GM12874 (cell line): Measurements from ENCODE around the gene CCDC32.

ENCODE experiments used
- TF ChIP-seq, protein P1 (sequence below): IDR thresholded peaks from 2 replicates; pipeline ENCODE4 v1.5.1; 2011; ENCODE audit warnings: low read depth, mild to moderate bottlenecking, control low read depth, low read length, moderate library complexity; ENCODE audit not compliant: insufficient read depth

The CCDC32 gene

DNA sequence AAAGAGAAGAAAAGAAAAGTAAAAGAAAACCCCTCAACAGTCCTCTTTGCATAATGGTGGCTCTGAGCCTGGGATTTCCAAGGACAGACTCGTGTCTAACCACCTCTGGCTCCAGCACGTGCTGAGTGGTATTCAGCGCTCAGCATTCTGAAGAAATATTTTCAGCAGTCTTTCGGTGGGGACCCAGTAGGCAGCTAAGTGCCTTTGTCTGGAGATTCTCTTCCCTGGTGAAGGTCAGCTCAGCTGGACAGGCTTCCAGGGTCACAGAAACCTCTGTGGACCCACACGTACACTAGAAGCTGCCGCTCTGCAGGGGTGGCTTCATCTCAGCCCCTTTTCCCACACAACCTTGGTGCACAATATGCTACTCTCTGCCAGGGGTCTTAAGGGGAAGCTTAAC, 36.0 kb downstream of the CCDC32 start:
- TF ChIP-seq, protein P1, sequence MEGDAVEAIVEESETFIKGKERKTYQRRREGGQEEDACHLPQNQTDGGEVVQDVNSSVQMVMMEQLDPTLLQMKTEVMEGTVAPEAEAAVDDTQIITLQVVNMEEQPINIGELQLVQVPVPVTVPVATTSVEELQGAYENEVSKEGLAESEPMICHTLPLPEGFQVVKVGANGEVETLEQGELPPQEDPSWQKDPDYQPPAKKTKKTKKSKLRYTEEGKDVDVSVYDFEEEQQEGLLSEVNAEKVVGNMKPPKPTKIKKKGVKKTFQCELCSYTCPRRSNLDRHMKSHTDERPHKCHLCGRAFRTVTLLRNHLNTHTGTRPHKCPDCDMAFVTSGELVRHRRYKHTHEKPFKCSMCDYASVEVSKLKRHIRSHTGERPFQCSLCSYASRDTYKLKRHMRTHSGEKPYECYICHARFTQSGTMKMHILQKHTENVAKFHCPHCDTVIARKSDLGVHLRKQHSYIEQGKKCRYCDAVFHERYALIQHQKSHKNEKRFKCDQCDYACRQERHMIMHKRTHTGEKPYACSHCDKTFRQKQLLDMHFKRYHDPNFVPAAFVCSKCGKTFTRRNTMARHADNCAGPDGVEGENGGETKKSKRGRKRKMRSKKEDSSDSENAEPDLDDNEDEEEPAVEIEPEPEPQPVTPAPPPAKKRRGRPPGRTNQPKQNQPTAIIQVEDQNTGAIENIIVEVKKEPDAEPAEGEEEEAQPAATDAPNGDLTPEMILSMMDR = no peak

GRCh38 chr15:40525855-40526254, 39.0 kb downstream of the CCDC32 start:
- TF ChIP-seq, protein P1 = no peak

- TF ChIP-seq, protein P1 = no peak
Measured at GRCh38 chr15:40523611-40524010, 41.2 kb downstream of the CCDC32 start.

DNA sequence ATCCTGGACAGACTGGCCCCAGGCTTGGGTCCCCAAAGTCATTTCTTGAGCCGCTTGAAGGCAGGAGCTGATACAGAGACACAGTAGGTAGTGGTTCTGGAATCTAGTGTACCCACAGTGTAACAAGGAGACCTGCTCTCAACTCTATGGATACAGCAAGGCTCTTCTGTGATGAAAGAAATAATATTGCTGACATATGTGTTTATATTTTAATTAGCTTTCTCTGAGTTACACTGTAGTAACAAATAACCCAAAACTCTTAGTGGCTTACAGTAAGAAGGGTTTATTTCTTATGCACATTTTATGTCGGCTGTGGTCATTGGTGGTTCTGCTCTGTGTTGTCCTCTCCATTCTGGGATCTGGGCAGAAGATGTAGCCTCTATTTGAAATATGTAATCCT, 48.5 kb downstream of the CCDC32 start:
- TF ChIP-seq, protein P1 = no peak

DNA sequence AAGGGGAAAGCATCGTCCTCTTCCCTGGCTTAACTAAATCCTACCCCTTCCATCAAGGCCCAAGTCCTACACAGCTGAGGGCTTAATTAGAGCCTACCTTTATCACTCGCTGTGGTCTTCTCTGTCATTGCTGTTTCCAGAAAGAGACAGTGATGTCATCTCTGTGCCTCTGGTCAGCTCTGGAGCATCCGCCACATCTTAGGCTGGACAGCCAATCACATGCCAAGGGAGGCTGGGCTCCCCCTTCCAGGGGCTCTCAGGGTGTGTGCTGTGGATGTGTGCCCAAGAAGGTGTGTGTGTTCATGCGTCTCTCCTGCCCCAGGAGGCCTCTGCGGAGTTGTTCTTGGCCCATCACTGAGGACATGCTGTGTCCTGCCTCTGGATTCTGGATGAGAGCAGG, 51.2 kb downstream of the CCDC32 start:
- TF ChIP-seq, protein P1 = no peak

DNA sequence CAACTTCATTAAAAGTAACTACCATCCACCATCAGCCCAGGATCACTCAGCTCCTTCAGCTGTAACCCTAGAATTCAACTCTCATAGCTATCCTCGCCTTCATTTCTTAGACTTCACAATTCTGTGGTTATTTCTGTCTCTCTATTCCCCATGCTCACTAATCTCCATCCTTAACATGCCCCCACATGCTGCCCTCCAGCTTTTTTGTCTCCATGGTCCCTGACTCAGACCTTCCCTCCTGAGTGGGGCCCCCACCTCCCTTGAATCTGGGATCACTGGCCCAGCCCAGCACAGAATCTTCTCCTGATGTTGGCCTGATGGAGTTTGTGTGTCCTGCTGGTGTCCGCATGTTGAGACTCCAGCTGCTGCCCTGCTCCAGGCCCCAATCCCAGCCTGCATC, 52.4 kb downstream of the CCDC32 start:
- TF ChIP-seq, protein P1 = no peak

DNA sequence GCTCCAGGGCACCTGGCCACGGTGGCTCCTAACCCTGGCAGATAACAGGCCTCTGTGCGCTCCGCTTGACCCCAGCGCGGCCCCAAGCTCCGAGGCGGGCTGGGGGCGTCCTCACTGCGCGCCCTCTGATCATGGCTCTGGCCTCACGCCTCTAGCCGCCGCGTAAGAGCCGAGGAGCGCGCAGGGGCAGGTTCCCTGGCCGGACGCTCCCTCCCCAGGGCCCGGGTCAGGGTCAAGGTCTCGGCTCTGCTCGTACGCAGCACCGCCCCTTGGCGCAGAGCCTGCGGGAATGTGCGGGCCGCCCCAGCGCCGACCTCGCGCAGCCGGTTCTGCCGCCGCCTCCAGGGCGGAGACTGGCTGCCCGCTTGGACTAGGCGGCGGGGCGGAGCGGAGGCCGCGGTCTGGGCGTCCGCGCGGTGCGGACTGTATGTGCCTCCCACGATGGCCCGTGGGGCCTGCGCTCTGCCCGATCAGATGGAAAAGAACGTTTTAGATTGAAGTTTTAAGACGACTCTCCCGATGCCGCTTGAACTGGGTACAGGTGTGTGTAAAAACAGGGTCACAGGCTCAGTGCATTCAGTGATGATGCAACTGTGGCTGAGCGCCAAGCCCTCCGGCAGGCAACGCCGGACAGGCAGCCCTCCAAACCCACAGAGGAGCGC, 53.2 kb downstream of the CCDC32 start:
- TF ChIP-seq, protein P1 = no peak
